AG09309 (cell line): ENCODE data around the gene ASIC5.

Experiments used
- DNase-seq: peaks from one replicate; pipeline ENCODE4 v3.0.0-alpha.2; 2010; ENCODE audit warnings: low read depth
- H3K4me3 ChIP-seq: 2 replicates; pipeline ENCODE4 v1.5.1; 2011; ENCODE audit warnings: mild to moderate bottlenecking, low read depth, low read length, moderate library complexity; ENCODE audit not compliant: control insufficient read depth
- TF ChIP-seq, protein P1 (sequence below): IDR thresholded peaks from 2 replicates; pipeline ENCODE4 v1.5.1; 2011; ENCODE audit warnings: mild to moderate bottlenecking, low read depth, low read length, inconsistent platforms; ENCODE audit not compliant: insufficient read depth, control insufficient read depth; ENCODE audit errors: missing control alignments

ASIC5 gene

DNA sequence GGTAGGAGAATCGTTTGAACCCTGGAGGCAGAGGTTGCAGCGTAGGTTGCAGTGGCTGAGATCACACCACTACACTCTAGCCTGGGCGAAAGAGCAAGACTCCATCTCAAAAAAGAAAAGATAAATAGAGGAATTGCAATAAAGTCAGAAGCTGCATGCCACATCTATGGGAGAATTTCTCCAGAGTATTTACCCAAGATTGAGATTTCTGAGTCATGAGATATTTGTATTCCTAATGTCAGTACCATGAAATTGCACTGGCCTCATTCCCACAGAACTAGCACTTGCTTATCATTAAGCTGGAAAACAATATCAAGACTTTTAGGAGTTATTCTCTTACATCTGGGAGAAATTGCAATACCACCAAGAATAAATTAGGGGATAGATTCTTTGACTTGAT is 37.4 kb downstream of the ASIC5 start:
- H3K4me3 ChIP-seq: no peak overlapping the region
- TF ChIP-seq, protein P1, sequence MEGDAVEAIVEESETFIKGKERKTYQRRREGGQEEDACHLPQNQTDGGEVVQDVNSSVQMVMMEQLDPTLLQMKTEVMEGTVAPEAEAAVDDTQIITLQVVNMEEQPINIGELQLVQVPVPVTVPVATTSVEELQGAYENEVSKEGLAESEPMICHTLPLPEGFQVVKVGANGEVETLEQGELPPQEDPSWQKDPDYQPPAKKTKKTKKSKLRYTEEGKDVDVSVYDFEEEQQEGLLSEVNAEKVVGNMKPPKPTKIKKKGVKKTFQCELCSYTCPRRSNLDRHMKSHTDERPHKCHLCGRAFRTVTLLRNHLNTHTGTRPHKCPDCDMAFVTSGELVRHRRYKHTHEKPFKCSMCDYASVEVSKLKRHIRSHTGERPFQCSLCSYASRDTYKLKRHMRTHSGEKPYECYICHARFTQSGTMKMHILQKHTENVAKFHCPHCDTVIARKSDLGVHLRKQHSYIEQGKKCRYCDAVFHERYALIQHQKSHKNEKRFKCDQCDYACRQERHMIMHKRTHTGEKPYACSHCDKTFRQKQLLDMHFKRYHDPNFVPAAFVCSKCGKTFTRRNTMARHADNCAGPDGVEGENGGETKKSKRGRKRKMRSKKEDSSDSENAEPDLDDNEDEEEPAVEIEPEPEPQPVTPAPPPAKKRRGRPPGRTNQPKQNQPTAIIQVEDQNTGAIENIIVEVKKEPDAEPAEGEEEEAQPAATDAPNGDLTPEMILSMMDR: no peak
- DNase-seq: no peak

DNA sequence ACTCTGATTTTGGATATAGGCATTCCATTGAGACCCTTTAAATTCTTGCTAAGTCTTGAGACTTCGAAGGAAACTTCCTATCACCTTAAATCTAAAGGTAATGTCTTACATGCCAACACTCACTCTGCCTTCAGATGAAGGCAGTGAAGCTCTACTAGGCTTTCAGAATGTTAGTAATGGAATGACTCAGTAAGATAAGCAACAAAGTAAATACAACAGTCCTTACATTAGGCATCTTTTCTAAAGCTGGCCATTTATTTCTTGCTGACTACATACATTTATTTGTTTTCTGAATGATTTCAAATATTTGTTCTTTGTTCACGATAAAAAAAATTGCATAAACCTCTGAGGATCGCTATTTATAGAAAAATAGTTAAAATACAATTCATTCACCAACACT is 43.5 kb downstream of the ASIC5 start:
- TF ChIP-seq, protein P1: no peak
- DNase-seq: no peak
- no peak overlapping the region for H3K4me3 ChIP-seq

DNA sequence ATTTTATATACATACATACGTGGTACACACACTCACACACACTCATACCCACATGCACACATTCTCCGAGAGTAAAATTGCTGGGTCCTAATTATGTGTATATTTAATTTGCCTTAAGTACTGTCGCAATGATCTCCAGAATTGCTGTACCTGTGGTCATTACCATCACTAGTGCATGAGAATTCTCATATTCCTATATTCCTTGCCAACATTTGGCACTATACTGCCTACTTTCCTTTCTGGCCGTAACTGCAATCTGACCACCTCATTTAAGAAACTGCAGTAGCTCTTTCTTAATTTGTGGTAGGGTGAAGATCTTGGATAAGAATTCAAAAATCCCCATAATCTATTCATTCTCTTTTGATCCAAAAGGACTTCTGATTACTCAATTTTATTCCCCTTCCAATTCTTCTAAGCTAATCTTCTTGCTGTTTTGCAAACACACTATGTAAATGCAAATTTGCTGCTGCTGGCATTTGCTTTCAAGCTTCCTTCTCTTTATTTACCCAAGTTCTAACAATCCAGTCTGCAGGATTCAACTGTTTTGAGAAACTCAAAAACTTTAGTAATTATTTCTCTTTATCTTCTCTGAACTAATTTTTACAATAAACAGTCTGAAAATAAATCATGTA is 45.1 kb downstream of the ASIC5 start:
- TF ChIP-seq, protein P1: no peak
- DNase-seq: no peak
- H3K4me3 ChIP-seq: no peak overlapping the region

DNA sequence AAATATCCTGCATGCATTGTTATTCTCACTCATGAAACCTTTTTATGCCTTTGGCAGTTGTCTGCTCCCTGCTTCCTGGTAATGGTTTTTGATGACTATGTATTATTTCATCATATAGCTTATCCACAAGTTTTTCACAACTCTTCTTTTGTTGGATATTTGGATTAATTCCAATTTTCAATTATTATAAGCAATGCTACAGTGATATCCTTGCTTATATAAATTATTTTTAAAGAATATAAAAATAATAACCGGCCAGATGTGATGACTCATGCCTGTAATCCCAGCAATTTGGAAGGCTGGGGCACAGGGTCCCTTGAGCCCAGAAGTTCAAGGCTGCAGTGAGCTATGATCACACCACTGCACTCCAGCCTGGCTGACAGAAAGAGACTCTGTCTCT is 47.0 kb downstream of the ASIC5 start:
- TF ChIP-seq, protein P1: no peak
- no peak for DNase-seq
- no peak overlapping the region for H3K4me3 ChIP-seq

DNA sequence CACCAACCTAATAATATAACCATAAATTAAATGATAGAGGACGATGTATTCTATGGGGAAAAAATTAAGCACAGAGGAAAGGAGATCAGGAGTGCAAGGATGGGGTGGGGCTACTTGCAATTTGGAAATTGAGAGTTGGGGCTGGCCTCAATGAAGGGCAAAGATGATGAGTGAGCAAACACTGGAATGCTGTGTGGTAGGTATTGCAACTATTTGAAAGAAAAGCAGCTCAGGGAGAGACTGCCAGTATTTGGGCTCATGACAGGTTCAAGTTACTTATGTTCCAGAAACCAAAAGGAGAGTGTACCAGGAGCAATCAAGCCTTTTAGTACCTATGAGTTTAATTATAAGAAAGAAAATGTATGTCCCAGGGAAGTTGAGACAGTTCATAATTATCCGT is 47.4 kb downstream of the ASIC5 start:
- TF ChIP-seq, protein P1: no peak
- no peak for DNase-seq
- no peak overlapping the region for H3K4me3 ChIP-seq

DNA sequence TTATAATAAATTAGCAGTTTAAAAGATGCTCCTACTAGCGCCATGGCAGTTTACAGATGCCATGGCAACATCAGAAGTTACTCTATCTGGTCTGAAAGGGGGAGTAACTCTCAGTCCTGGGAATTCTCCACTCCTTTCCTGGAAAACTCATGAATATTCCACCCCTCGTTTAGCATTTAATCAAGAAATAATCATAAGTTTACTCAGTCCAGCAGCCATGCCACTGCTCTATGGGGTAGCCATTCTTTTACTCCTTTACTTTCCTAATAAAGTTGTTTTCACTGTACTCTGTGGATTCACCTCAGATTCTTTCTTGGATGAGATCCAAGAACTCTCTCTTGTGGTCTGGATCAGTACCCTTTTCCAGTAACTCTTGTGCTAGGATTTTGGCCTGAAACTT is 55.0 kb downstream of the ASIC5 start:
- TF ChIP-seq, protein P1: no peak
- no peak overlapping the region for H3K4me3 ChIP-seq
- no peak for DNase-seq

DNA sequence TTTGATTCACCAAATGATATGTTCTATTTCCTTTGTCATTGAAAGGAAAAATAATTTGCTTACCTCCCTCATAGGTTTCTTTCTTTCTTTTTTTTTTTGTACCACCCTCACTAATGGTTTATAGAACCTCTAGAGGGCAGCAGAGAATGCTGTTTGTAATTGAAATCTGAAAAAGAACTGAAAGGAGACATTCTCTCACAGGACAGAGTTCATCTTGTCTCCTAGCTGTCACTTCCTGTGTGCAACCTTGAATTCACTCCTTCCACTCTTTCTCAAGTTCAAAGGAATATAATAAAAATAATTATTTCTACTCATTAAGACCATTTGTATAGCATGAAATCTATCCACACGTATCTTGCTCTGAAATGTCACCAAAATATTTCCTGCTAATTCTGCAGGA is 56.2 kb downstream of the ASIC5 start:
- peak; percentile 67 for DNase-seq
- TF ChIP-seq, protein P1: peak; percentile 60
- no peak overlapping the region for H3K4me3 ChIP-seq
